ENCODE data around the gene PPT2. TPM values are rescaled to one million over a fixed set of nuclear protein-coding genes. Genes with fewer than 3 reads are reported as not detected.
"Not testable (repeated sequence)": the region's sequence is repeated elsewhere in the genome, so short reads cannot be mapped to it uniquely, and the experiment has no call there.

PPT2 gene
- polyA plus RNA-seq, 6 donors from 2014 or later = 0.96 to 3.0 (median 2.0) TPM; not detected in 1

DNA sequence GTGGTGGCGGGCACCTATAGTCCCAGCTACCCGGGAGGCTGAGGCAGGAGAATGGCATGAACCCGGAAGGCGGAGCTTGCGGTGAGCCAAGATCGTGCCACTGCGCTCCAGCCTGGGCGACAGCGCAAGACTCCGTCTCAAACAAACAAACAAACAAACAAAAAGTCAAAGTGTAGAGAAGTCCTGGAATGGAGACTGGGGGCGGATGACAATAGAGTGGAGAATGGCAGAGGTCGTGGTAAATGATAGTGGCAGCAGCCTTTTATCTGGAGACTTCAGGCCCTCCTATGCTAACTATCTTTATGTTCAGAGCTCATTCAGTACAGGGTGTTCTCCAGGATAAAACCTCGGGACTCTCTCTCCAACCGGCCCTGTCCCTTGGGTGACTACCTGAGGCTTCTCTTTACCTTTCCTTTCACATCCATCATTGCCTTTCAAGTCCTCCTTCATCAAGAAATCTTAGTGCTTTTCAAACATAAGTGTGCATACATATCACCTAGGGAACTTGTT is 22.4 kb upstream of the PPT2 start:
- H3K4me3 Mint-ChIP-seq = peak overlapping the region in 7 of 8 donors; percentile 20 to 75 (median 50)
- peaks cover 6 to 21% (median 9%) of the 10 kb centered on the region in 3 donors for H3K27me3 Mint-ChIP-seq
- peak overlapping the region in 3 of 6 donors; percentile 10 to 59 (median 27) for H3K27ac Mint-ChIP-seq
- H3K9me3 Mint-ChIP-seq = peaks cover 0 to 2% (median 0%) of the 10 kb centered on the region in 7 donors
- DNase-seq = no peak
- H3K4me1 Mint-ChIP-seq = peaks cover 27 to 43% (median 36%) of the 10 kb centered on the region in 3 donors
- H3K36me3 Mint-ChIP-seq = no peaks in the 10 kb centered on the region
- ATAC-seq (ENCODE audit: low read depth in 2 of 2) = no peak

GRCh38 chr6:32132110-32132509 is 21.8 kb upstream of the PPT2 start:
- H3K27me3 Mint-ChIP-seq = peaks cover 6 to 21% (median 9%) of the 10 kb centered on the region in 3 donors
- H3K4me1 Mint-ChIP-seq = peaks cover 22 to 36% (median 30%) of the 10 kb centered on the region in 3 donors
- ATAC-seq (ENCODE audit: low read depth in 2 of 2) (no peak), DNase-seq (no peak)
- H3K4me3 Mint-ChIP-seq = peak overlapping the region in 3 of 8 donors; percentile 36 to 42 (median 39)
- H3K9me3 Mint-ChIP-seq = peaks cover 0 to 2% (median 0%) of the 10 kb centered on the region in 7 donors
- H3K27ac Mint-ChIP-seq = peak overlapping the region in 1 of 6 donors; percentile 49
- no peaks in the 10 kb centered on the region for H3K36me3 Mint-ChIP-seq

DNA sequence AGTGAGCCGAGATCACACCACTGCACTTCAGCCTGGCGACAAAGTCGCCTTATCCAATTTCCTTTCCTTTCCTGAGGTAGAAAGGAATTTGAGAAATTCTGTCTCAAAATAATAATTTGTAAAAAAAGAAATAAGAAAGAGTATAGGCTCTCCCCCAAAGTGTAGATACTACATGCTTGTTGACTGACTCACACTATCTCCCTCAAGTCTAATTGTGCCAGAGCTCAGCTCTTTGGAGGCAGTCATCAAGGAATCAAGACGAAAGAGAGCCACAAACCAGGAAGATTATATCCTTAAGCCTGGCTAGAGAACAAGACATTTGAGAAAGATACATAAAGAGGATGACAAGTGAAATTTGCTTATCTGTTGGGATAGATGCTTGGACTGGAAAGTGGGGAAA is 20.2 kb upstream of the PPT2 start:
- ATAC-seq (ENCODE audit: low read depth in 2 of 2) = no peak
- Mint-ChIP-seq H3K36me3 (no peaks in the 10 kb centered on the region), H3K27me3 (peaks cover 6 to 21% (median 9%) of the 10 kb centered on the region in 3 donors), H3K27ac (no peak overlapping the region), H3K4me1 (peaks cover 7 to 20% (median 15%) of the 10 kb centered on the region in 3 donors), H3K9me3 (peaks cover 0 to 2% (median 0%) of the 10 kb centered on the region in 7 donors), H3K4me3 (no peak overlapping the region)
- no peak for DNase-seq

DNA sequence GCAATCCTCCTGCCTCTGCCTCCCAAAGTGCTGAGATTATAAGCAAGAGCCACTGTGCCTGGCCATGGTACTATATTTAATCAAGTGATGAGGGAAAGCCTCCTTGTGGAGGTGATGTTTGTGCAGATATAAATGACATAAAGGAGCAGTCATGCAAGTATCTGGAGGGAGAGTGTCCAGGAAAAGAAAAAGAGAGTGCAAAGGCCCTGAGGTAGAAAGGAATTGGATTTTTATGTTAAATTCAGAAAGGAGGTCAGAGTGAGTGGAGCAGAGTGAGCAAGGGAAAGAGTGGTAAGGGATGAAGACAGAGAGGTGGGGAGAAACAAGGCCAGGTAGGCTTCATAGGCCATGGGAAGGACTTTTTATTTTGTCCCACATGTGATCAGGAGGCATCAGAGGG is 16.5 kb upstream of the PPT2 start:
- Mint-ChIP-seq H3K4me1 (peaks cover 0 to 5% (median 0%) of the 10 kb centered on the region in 3 donors), H3K27ac (no peak overlapping the region), H3K9me3 (no peaks in the 10 kb centered on the region), H3K4me3 (no peak overlapping the region), H3K36me3 (no peaks in the 10 kb centered on the region), H3K27me3 (peaks cover 11 to 40% (median 22%) of the 10 kb centered on the region in 3 donors)
- DNase-seq (no peak), ATAC-seq (ENCODE audit: low read depth in 2 of 2) (no peak)

GRCh38 chr6:32139590-32139989 is 14.4 kb upstream of the PPT2 start:
- ATAC-seq (ENCODE audit: low read depth in 2 of 2) (no peak), DNase-seq (no peak)
- no peaks in the 10 kb centered on the region for H3K9me3 Mint-ChIP-seq
- no peaks in the 10 kb centered on the region for H3K36me3 Mint-ChIP-seq
- H3K4me1 Mint-ChIP-seq = peaks cover 0 to 5% (median 0%) of the 10 kb centered on the region in 3 donors
- H3K27ac Mint-ChIP-seq = no peak overlapping the region
- peaks cover 14 to 31% (median 16%) of the 10 kb centered on the region in 3 donors for H3K27me3 Mint-ChIP-seq
- no peak overlapping the region for H3K4me3 Mint-ChIP-seq

DNA sequence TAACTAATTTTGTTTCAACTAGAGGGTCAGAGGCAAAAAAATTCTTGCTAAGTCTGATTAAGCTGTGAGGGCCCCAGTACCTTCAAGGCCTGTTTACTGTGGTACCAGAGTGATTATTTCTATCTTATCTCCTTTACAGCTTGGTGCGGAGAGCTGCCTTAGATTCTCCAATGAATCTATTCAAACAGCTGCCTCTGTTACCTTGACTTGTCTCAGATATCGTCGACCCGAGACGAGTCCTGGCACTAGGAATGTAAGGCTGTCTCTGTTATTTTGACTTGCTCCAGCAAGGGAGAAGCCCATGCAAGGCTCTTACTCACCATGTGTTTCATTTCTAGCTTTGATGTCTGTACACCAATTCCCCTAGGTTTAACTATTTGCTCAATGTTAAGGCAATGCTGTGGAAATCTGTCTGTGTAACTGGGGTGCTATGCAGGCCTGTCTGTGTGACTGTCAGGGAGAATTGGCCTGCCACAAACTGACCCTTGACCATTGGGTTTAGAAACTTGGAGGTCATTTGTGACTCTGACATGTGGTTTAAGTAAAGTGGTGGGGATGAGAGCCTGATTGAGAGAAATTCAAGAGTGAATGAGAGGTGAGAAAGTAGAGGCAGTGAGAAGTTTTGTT is 13.4 kb upstream of the PPT2 start:
- H3K36me3 Mint-ChIP-seq = no peaks in the 10 kb centered on the region
- peaks cover 14 to 22% (median 16%) of the 10 kb centered on the region in 3 donors for H3K27me3 Mint-ChIP-seq
- H3K4me1 Mint-ChIP-seq = peaks cover 0 to 5% (median 0%) of the 10 kb centered on the region in 3 donors
- no peak overlapping the region for H3K27ac Mint-ChIP-seq
- no peak overlapping the region for H3K4me3 Mint-ChIP-seq
- ATAC-seq (ENCODE audit: low read depth in 2 of 2) = no peak
- DNase-seq = no peak
- H3K9me3 Mint-ChIP-seq = no peaks in the 10 kb centered on the region

DNA sequence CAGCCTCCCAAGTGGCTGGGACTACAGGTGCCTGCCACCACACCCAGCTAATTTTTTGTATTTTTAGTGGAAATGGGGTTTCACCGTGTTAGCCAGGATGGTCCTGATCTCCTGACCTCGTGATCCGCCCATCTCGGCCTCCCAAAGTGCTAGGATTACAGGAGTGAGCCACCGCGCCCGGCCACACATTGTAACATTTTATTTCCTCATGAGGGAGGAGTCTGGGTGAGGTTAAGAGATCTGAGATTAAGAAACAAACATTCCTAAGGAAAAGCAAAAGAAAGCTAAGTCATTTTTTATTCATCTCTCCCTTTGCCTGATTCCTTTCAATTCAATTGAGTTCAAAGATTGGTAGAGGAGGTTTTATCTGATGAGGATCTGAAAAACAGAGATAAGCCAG is 9.7 kb upstream of the PPT2 start:
- Mint-ChIP-seq H3K36me3 (peaks cover 0 to 10% of the 10 kb centered on the region in 2 donors), H3K27ac (peak overlapping the region in 1 of 6 donors; percentile 15), H3K27me3 (peaks cover 40 to 57% (median 52%) of the 10 kb centered on the region in 3 donors), H3K4me1 (peaks cover 13 to 18% (median 15%) of the 10 kb centered on the region in 3 donors)
- not testable (repeated sequence) for H3K9me3 Mint-ChIP-seq; DNase-seq; H3K4me3 Mint-ChIP-seq; ATAC-seq (ENCODE audit: low read depth in 2 of 2)

- Mint-ChIP-seq H3K27me3 (peaks cover 48 to 70% (median 66%) of the 10 kb centered on the region in 3 donors), H3K27ac (peak overlapping the region in 1 of 6 donors; percentile 47), H3K4me1 (peaks cover 25 to 27% (median 26%) of the 10 kb centered on the region in 3 donors), H3K4me3 (no peak overlapping the region), H3K9me3 (peaks cover 0 to 8% (median 0%) of the 10 kb centered on the region in 7 donors), H3K36me3 (peaks cover 0 to 10% of the 10 kb centered on the region in 2 donors)
- ATAC-seq (ENCODE audit: low read depth in 2 of 2) (no peak), DNase-seq (no peak)
Measured at GRCh38 chr6:32146287-32146686, 7.7 kb upstream of the PPT2 start.

- H3K4me3 Mint-ChIP-seq = no peak overlapping the region
- peaks cover 0 to 10% of the 10 kb centered on the region in 2 donors for H3K36me3 Mint-ChIP-seq
- H3K27me3 Mint-ChIP-seq = peaks cover 50 to 70% (median 67%) of the 10 kb centered on the region in 3 donors
- DNase-seq (no peak), ATAC-seq (ENCODE audit: low read depth in 2 of 2) (no peak)
- peaks cover 0 to 8% (median 0%) of the 10 kb centered on the region in 7 donors for H3K9me3 Mint-ChIP-seq
- peak overlapping the region in 1 of 6 donors; percentile 0 for H3K27ac Mint-ChIP-seq
- H3K4me1 Mint-ChIP-seq = peaks cover 25 to 31% (median 27%) of the 10 kb centered on the region in 3 donors
Measured at GRCh38 chr6:32146687-32147086, 7.3 kb upstream of the PPT2 start.

DNA sequence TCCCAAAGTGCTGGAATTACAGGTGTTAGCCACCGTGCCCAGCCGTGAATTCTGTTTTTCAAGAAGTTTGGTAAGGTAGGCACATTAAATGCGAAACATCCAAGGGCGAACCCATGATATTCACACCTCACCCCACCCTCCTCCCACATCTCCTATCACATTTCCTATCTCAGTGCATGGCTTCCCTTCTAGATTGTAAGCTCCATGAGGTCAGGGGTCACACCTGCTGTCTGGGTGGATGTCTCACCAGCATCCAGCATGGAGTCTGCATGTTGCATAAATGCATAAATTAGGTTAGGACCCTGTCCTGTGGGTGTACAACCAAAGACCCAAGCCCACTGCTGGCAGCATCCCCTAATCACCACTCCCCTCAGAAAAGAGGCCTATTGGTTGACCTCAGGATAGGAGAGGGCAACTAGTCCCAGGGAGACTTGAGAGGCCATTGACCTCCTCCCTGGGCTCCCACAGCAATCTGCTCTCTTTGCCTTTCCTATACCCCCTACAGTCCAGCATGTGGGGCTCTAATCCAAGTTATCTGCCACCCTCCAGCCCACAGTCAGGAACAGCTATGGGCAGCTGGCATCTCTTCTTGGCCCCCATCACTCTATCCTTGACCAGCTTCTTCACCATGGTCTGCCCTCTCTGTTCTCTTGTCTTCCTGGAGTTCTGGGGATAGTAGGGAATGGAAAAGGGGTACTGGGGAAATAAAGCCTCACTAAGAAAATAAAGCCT is 6.4 kb upstream of the PPT2 start:
- peaks cover 0 to 8% (median 0%) of the 10 kb centered on the region in 7 donors for H3K9me3 Mint-ChIP-seq
- ATAC-seq (ENCODE audit: low read depth in 2 of 2) (no peak), DNase-seq (no peak)
- H3K4me3 Mint-ChIP-seq = peak overlapping the region in 1 of 8 donors; percentile 80
- no peak overlapping the region for H3K27ac Mint-ChIP-seq
- peaks cover 53 to 70% (median 68%) of the 10 kb centered on the region in 3 donors for H3K27me3 Mint-ChIP-seq
- H3K4me1 Mint-ChIP-seq = peaks cover 27 to 37% (median 28%) of the 10 kb centered on the region in 3 donors
- H3K36me3 Mint-ChIP-seq = peaks cover 0 to 10% of the 10 kb centered on the region in 2 donors

GRCh38 chr6:32148289-32149091 is 5.5 kb upstream of the PPT2 start:
- Mint-ChIP-seq H3K27ac (peak overlapping the region in 4 of 6 donors; percentile 66 to 76 (median 70)), H3K27me3 (peaks cover 58 to 77% (median 73%) of the 10 kb centered on the region in 3 donors), H3K9me3 (peaks cover 0 to 8% (median 0%) of the 10 kb centered on the region in 7 donors), H3K36me3 (peaks cover 0 to 10% of the 10 kb centered on the region in 2 donors), H3K4me1 (peaks cover 36 to 44% (median 36%) of the 10 kb centered on the region in 3 donors), H3K4me3 (peak overlapping the region; percentile 78 to 90 (median 83))
- peak; percentile 75 to 78 for ATAC-seq (ENCODE audit: low read depth in 2 of 2)
- DNase-seq = peak; percentile 50

DNA sequence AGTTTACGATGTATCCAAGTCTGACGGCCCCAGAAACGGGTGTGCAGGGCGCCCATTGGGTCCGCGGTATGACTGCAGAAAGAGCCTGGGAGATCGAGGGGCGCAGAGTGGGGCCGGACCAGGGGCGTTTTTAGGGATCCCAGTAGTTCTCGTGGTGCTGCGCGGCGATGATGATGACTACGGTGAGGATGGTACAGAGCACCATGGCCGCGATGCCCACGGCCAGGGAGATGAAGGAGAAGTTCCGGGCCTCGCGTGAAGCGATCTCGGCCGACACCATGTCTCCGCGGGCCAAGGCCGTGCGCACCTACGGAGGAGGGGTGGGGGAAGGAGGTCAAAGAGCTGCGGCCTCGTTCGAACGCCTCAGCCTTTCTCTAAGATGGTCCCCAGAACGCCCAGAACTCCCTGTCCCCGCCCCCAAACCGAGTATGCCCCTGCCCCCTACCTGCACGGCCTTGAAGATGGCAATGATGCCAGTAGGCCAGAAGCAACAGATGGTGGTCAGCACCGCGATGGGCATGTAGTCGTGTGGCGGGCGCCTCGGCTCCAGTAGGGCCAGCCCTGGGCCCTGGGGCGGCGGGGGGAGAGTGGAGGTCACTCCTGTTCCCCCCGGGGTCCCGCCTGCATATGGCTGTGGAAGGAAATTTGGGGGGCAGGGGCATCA is 4.7 kb upstream of the PPT2 start:
- Mint-ChIP-seq H3K4me3 (peak overlapping the region; percentile 78 to 90 (median 83)), H3K9me3 (peaks cover 0 to 8% (median 0%) of the 10 kb centered on the region in 7 donors), H3K4me1 (peaks cover 42 to 52% (median 43%) of the 10 kb centered on the region in 3 donors), H3K27me3 (peaks cover 58 to 79% (median 77%) of the 10 kb centered on the region in 3 donors), H3K36me3 (peaks cover 0 to 10% of the 10 kb centered on the region in 2 donors), H3K27ac (peak overlapping the region in 2 of 6 donors; percentile 66 to 72)
- no peak for DNase-seq
- peak; percentile 11 to 23 for ATAC-seq (ENCODE audit: low read depth in 2 of 2)
